HG03521 (cell line): ENCODE data around the gene EPHA7.

Experiments
- ATAC-seq: cut with Tn5 transposase; IDR thresholded peaks from one replicate; pipeline ENCODE4 v1.9.1; 2021; ENCODE audit warnings: mild to moderate bottlenecking, moderate library complexity; ENCODE audit not compliant: unreplicated experiment

Gene EPHA7

DNA sequence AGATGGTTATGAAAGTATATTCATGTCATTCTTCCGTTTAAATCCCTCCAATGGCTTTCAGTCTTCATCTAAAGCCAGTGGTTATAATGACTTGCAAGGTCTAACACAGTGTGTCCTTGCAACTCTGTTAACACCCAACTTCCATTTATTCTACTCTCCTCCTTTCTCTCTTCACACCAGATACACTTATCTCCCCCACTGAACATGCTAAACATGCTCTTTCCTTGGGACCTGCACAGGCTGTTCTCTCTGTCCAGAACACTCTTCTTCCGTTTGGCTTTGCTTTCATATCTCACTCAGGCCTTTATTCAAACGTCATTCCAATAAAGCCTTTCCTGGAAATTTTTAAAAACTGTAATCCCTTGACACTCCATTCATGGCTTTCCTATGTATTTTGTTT lies 91.5 kb downstream of the EPHA7 start:
- no peak for ATAC-seq

DNA sequence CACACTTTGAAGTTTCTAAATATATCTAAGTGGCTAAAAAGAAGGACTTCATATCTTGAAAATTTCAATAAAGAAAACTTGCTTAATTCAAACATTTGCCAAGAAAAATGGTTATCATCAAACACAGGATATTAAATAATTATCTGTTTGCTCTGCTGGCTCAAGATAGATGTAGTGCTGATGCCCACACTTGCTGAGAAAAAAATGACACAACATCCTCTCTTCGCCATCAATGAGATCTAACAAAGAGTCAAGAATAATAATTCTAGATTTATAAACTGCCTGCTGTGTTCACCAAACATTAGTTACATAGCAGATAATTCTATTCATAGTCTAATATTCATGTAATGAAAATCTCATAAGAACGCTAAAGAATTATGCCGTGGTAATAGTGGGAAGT lies 93.6 kb downstream of the EPHA7 start:
- ATAC-seq: no peak

DNA sequence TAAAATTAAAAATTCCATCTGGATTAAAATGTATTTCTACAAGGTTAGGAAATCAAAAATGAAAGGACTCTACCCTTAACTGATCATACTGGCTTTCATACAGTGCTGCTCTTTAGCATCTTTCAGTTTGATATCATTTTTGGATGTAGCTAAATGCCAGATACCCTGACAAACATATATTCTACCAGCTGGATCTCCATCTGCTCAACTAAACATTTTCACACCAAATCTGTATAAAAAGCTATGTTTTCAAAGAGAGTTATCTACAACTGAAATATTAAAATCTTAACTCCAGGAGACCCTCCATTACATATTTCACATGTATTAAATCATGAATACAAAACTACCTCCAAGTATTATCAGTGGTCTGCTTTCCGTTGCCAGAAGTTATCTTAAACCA lies 95.7 kb downstream of the EPHA7 start:
- no peak for ATAC-seq

DNA sequence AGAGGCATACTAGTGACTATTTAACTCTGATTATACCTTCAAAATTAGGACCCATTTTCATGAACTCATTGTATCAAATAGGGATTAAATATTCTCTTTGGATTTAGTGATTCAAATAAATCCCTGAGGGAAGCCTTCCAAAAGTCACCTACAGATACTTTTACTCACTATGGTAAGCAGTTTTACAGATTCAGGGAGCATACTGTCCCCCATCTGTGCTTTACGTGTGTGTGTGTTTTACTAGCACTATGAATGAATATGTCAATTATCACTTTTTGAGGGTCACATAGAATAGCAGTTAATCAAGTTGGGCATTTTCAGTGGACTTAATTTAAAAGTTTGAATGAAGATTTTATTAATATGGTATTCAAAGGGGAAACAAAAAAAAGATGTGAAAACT lies 96.7 kb downstream of the EPHA7 start:
- no peak for ATAC-seq

DNA sequence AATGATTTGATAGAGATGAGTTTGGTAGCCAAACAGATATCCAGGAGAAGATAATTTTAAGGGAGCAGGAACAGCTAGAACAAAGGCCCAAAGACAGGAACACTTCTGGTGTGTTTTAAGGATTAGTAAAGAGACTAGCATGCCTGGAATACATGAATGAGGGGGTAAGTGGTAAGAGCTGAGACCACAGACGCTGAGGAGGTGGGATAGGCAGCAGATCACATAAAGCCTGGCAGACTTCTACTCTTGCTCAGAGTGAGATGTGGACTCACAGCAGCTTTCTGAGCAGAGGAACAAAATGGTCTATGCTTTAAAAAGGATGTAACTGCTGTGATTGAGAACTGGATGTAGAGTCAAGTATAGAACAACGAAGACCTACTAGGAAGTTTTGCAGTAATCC lies 100.1 kb downstream of the EPHA7 start:
- ATAC-seq: no peak

DNA sequence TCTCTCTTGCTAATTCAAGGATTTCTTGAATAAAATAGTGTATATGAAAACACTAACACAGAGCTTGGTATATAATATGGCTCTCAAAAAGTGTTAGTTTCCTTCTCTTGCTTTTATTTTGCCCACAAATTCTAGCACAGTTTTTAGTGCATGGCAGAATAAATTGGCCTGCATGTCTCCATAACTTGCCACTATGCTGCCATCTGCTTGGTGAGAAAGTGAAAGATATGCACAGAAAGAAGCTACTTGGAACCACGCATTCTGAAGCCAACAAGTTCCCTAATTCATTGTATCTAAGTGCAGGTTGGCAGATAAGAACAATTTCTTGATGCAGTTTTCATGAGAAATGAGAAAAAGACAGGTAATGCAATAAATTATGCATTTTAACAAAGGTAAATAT lies 101.2 kb downstream of the EPHA7 start:
- no peak for ATAC-seq

DNA sequence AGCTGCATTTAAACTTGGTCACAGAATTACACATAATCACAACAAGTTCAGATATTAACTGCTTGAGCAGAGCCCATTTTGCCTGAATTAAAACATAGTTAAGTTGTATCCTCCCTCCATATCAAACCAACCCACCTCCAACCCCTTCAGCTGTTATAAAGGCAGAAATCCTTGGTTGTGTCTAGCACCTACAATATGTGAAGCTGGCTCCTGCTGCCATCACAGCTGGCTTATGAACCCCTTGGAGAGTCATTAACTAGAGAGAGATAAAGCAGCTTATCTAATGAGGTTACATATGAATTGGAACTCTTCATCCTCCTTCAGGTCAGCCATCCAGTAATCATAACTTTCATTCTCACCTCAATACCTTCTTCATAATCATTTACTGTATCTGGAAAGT lies 101.8 kb downstream of the EPHA7 start:
- no peak for ATAC-seq

DNA sequence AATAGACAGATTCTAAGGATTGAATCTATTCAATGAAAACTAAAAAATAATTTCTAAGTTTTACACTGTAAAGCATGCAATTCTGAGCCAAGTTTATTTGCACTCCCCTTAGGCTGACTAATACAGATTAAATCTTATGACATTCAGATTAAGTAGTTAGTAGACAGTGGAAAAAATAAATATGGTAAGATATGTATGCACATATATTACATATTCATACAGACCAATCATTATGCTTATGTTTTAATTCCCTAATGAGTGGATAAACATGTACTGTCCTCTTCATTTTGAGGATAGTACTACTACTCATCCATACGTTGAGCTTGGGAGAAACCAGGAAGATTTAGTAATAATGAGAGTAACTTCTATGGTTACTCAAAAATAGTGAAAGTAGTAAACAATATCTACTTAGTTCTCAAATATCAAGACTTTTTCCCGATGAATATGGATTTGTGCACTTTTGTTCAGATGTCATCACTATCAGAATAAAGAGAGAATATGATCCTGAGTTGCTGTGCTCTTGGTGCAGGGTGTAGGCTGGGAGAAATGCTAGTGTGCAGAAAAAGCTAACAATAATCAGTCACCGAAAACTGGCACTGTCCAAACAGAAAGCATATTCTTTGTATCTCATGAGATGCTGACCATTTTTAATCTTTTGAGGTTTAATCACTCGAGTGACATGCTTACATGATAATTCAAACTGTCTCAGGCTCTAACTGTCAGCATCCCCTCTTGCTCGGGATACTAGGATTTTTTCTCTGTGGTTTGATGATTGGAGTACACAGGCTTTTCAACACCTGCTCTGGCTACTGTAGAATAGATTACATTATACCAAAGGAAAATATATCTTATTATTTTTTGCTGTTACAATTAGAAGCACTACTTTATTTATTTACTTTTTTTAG lies 111.6 kb downstream of the EPHA7 start:
- ATAC-seq: no peak

DNA sequence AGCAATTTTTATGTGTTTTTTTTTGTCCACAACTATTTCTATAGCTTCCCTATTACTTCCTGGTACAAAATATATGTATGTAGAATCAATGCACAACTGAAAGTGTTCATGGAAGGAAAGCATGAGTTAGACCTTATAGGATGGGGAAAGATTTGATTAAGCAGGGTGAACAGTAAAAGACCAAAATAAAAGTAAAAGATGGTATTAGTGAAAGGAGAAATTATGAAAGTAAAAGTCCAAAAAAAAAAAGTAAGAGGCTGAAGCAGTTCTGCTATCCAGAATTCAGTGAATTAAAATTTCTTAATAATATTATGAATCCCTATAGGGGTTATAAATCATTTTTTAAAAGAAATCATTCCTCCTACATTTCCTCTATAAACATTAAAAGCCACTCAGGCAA lies 114.3 kb downstream of the EPHA7 start:
- ATAC-seq: no peak

DNA sequence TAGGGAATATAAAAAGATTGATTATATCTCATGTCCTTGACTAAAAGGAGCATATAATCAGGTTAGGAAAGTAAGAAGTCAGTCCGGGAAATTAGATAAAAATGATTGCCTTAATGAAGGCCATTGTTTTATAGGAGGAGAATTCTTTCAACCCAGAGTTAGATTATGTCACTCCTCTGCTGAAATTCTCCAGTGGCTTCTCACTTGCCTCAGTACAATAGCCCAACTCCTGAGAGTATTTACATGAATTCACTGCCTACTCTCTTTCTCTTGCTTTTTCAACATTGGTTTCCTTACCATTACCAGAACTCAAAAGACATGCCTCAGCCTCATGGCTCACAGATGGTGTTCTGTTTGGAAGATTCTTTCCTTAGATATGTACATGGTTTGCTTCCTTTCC lies 114.9 kb downstream of the EPHA7 start:
- ATAC-seq: no peak

DNA sequence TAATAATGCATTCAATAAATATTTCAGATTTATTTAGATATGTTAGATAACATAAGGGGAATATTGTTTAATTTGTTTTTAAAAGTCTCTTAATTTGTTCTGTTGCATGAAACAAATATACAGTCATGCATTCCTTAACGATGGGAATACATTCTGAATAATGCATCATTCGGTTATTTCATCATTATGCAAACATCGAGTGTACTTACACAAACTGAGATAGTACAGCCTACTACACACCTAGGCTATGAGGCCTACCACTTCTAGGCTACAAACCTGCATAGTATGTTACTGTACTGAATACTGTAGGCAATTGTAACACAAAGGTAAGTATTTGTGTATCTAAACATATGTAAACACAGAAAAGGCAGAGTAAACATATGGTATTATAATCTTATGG lies 118.7 kb downstream of the EPHA7 start:
- no peak for ATAC-seq

DNA sequence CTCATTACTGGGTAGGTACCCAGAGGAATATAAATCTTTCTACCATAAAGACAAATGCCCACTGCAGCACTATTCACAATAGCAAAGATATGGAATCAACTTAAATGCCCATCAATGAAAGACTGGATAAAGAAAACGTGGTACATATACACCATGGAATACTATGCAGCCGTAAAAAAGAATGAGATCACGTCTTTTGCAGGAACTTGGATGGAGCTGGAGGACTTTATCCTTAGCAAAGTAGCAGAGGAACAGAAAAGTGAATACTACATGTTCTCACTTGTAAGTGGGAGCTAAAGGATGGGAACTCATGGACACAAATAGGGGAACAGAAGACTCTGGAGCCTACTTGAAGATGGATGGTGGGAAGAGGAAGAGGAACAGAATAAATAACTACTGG lies 119.7 kb downstream of the EPHA7 start:
- no peak for ATAC-seq

DNA sequence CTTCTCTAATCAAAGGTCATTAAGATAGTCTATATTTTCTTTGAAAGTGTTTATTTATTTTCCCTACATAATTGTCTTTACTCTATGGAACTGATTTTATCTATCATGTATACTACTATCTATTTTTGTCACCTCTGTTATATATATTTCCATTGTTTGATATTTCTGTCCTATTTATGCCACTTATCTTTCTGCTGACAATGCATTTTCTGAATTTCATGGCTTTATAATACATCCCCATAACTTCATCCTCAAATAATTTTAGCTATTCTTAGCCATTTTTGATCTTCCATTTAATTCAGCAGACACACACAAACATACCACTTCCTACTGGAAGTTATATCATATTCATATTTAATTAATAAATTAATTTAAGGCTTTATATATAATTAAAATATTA lies 123.7 kb downstream of the EPHA7 start:
- ATAC-seq: no peak

DNA sequence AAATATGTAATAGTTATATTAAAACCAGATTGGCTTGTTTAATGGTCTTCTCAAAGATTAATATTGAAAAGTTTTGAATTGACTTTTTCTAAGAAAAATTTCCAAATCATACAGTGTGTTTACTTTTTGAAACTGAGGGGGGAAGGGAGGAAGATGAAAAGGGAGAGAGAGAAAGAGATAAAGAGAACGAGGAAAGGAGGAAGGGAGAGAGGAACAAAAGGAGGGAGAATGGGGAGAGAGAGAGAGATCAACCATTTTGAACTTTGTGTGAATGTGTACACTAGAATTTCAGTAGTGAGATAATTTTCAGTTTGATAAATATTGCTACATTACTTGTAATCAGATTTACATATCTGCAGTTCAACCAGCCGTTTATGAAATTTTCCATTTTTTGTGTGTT lies 124.5 kb downstream of the EPHA7 start:
- no peak for ATAC-seq

DNA sequence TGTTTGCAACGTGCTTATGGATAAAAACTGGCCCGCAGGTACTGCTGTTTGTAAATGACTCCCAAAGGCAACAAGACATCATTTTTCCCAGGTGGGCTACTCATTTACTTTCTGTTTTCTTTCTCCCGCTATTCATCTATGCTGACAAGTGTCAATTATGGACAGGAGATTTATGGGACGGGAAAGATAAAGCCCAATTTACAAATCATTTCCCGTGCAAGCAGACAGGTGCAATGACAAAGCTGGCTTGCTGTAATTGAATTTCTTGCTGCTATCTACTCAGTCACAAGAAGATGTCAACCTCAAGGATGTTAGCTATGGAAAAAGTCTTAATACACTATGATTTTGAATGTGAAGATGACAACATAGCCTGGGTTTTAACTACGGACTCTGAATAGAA lies 125.5 kb downstream of the EPHA7 start:
- ATAC-seq: no peak

DNA sequence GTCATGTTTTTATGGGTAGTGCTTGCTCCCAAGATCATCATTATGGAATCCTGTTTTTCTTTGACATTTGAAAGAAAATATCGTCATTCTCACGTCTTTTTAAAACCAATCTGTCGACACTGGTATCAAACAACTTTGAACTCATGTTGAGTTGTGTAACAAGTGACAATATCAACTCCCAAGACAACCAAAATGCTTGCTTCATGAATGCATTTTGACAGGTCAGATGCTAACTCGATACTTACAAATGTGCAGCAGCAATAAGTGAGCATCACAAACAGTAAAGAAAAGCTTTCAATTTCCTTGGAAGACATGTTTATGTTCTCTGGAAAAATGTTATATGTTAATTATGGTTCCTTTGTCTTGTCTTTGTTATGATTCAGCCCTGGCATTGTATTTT lies 125.9 kb downstream of the EPHA7 start:
- ATAC-seq: no peak

DNA sequence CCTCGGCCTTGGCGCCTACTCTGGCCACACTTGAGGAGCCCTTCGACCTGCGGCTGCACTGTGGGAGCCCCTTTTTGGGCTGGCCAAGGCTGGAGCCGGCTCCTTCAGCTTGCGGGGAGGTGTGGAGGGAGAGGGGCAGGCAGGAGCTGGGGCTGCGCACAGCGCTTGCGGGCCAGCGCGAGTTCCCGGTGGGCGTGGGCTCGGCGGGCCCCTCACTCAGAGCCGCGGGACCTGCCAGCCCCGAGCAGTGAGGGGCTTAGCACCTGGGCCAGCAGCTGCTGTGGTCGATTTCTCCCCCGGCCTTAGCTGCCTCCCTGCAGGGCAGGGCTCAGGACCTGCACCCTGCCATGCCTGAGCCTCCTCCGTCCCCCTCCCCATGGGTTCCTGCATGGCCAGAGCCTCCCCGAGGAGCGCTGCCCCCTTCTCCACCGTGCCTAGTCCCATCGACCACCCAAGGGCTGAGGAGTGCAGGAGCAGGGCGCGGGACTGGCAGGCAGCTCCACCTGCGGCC lies 136.8 kb downstream of the EPHA7 start:
- no peak for ATAC-seq

DNA sequence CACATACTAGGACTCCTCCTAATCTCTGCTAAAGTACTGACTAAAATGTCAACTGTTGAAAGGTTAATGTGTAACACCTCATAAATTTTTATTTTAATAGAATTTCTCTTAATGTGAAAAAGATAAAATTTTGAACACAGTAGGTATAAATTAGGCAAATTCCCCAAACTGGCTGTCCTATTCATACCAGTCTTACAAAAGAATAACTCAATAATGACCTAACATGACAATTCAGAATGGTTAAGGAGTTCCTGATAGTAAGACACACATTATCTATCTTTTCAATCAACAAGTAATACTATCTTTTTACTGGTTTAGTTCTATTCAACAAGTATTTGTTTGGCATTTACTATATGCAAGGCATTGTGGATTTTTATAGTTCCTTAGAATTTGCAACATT lies 141.1 kb downstream of the EPHA7 start:
- no peak for ATAC-seq

DNA sequence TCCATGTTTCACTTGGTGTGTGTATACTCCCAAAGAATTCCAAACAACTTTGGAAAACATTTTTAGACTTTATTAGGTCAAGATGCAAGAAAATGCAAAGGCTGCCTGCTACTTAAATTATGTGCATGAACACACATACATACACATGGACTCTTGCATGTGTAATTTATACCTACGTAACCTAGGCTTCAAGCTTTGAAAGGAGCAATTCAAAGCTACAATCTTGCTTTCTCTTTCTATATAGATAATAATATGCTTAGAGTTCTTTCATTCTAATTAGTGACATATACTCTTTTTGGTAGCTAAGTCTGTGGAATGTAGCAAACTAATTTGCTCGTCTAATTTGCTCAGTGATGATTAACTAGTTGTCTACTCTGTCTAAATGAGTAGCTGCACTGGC lies 146.5 kb downstream of the EPHA7 start:
- ATAC-seq: no peak

DNA sequence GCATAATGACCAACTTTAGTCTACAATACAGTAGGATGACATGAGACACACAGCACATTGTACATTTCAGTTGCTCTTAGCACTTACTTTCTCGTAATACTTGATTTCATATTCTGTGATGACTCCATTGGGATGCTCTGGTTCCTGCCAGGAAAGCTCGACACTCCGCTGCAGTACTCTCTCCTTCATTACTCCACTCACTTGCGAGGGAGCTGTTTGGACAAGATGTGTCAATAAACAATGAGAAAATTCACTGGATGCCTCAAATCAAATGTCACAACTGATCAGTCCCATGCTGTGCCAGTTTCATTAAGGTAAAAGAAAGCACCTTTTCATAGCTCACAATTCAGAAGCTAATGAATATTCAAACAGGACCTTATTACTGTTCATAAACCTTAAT lies 147.1 kb downstream of the EPHA7 start:
- ATAC-seq: no peak

DNA sequence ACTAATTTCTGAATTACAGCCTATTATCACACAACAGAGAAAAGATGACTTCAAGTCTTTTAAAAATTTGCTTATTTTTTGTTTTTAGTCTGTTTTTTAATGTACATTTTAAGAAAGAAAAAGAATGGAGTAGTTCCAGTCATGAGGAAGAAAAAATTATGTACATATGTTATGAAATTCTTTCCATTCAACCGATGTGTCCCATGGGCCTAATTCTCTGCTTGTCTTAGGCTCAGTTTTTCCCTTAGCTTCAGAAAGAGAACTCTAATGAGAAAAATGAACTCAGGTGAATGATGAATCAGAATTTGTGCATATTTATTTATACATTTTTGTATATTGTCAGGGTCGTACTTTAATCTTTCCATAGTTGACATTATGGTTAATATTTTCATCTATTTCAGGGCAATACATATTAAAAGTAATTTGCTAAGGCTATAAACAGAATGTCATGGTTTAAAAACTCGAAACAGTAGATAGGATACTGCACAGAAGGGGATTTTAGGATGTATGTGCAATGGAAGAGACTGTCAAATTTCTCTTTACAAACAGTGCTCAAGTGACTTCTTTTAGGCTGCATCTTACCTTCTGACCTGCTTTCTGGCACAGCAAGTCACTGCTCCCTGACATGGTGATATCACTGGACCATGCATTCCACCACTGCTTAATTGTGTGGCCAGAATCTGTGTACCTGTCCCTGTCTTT lies 153.1 kb downstream of the EPHA7 start:
- ATAC-seq: no peak

DNA sequence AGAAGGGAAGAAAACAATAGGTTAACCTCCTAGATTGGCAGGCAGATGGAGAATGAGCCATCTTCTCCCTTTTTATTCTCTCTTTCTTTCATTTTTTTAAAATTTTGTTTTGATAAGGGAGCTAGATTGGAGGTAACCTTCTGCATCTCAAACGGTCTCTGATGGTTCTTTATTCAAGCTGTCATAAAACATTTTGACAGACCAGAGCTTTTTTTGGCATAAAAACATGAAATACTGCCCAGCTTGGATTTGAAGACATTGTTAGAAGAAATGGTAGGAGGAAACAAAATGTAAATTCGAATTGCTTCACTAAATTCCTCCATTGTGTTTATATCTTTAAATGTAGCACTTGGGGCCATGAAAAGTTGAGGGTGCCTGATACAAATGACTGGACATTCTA lies 158.5 kb downstream of the EPHA7 start:
- ATAC-seq: no peak
